HepG2 (cell line): ENCODE results near the gene SPATA31E1. TPM values are rescaled to one million over a fixed set of nuclear protein-coding genes. Genes with fewer than 3 reads are reported as not detected.
"Not testable (repeated sequence)": the region's sequence is repeated elsewhere in the genome, so short reads cannot be mapped to it uniquely, and the experiment has no call there.

ENCODE experiments used
- ATAC-seq: fragments of 200-7000 bp; cut with Tn5 transposase; 3 replicates; pipeline ENCODE4 v1.9.1; 2020; ENCODE audit warnings: mild to moderate bottlenecking, moderate library complexity
- BruUV-seq: library from RNA; stranded (reverse); fragments of 400-500 nt; replicated peaks from 2 replicates; lab custom pipeline; 2021; lab: Mats Ljungman, UMichigan
- CTCF ChIA-PET: fragments of 300-600 bp; formaldehyde crosslinking; extraction: SDS; loops from one replicate; lab custom pipeline; 2021; ENCODE audit warnings: low total read pairs, inconsistent platforms, low intra/inter-chr PET ratio; lab: Yijun Ruan, JAX
- POLR2A ChIA-PET: fragments of 350-600 bp; sonication (Branson Sonifier 250); formaldehyde crosslinking; loops from one replicate; lab custom pipeline; 2020; ENCODE audit warnings: antibody characterized with exemption, inconsistent platforms; lab: Yijun Ruan, JAX
- DNase-seq: peaks from one replicate; pipeline ENCODE4 v3.0.0-alpha.2; 2015; ENCODE audit warnings: low spot score
- FAIRE-seq: peaks from 3 replicates; lab custom pipeline; 2011; peaks lifted over from hg19 to GRCh38; lab: Jason Lieb, UNC
- H2AFZ ChIP-seq: one replicate; pipeline ENCODE4 v1.6.1; 2011; ENCODE audit warnings: low read length, inconsistent platforms
- H3K27ac ChIP-seq: fragments of 300-600 bp; 3 replicates; pipeline ENCODE4 v1.8.0; 2011; ENCODE audit warnings: mixed run types, mild to moderate bottlenecking, mixed read lengths, low read length, inconsistent platforms; ENCODE audit not compliant: insufficient read depth; ENCODE audit errors: extremely low read length
- H3K27me3 ChIP-seq, 2 experiments: fragments of 200-600 bp in 1 of 2; 2 replicates in 1 of 2; 3 replicates in 1 of 2; pipeline versions ENCODE4 v1.6.0 to v1.8.0; 2011; ENCODE audit warnings: low read length in 2 of 2, mild to moderate bottlenecking in 2 of 2, moderate library complexity in 2 of 2, inconsistent platforms in 1 of 2; ENCODE audit not compliant: insufficient read depth in 2 of 2, control insufficient read depth in 1 of 2
- H3K36me3 ChIP-seq, 2 experiments: fragments of 200-600 bp in 1 of 2; replicated peaks in 1 of 2; 2 replicates in 1 of 2; 3 replicates in 1 of 2; pipeline versions ENCODE4 v1.5.1 to v1.8.0; 2011; ENCODE audit warnings: low read length in 2 of 2, inconsistent platforms in 1 of 2; ENCODE audit not compliant: insufficient read depth in 2 of 2, control insufficient read depth in 1 of 2
- H3K4me1 ChIP-seq: 2 replicates; pipeline ENCODE4 v1.5.1; 2012; ENCODE audit warnings: low read length, inconsistent platforms; ENCODE audit not compliant: insufficient read depth
- H3K4me2 ChIP-seq: 2 replicates; pipeline ENCODE4 v1.6.0; 2011; ENCODE audit warnings: low read depth, low read length, inconsistent platforms
- H3K4me3 ChIP-seq, 3 experiments: fragments of 200-600 bp in 1 of 3; sonication (generic), shearing (Covaris generic) in 1 of 3; replicated peaks in 1 of 3; 2 replicates each; pipeline ENCODE4 v1.5.1; 2011 to 2016; ENCODE audit warnings: low read length in 3 of 3, inconsistent platforms in 2 of 3, low read depth in 2 of 3, mild to moderate bottlenecking in 2 of 3, control low read depth in 1 of 3, mixed read lengths in 1 of 3; ENCODE audit not compliant: insufficient read depth in 1 of 3
- H3K79me2 ChIP-seq: one replicate; pipeline ENCODE4 v1.6.1; 2011; ENCODE audit warnings: low read length, inconsistent platforms; ENCODE audit not compliant: insufficient read depth
- H3K9ac ChIP-seq: 2 replicates; pipeline ENCODE4 v1.6.0; 2011; ENCODE audit warnings: mild to moderate bottlenecking, low read depth, low read length, inconsistent platforms; ENCODE audit not compliant: insufficient read depth
- H3K9me3 ChIP-seq: 2 replicates; pipeline ENCODE4 v1.5.1; 2012; ENCODE audit warnings: mild to moderate bottlenecking, low read length
- H4K20me1 ChIP-seq: 2 replicates; pipeline ENCODE4 v1.6.0; 2011; ENCODE audit warnings: inconsistent platforms, mild to moderate bottlenecking, low read length, moderate library complexity; ENCODE audit not compliant: insufficient read depth
- WGBS: methylation state at CpG from one replicate; pipeline ENCODE4 v1.1.6; 2017; ENCODE audit warnings: low lambda C conversion rate; 5-methylcytosine and 5-hydroxymethylcytosine counted together
- in situ Hi-C: cut with HindIII; loops from 2 replicates; pipeline ENCODE4 v1.10.0; 2017; ENCODE audit warnings: low pct_unique_long_range_greater_than_20kb; ENCODE audit not compliant: extremely low pct_ligation_motif_present
- intact Hi-C: fragments of 100-400 bp; cut with micrococcal nuclease; formaldehyde crosslinking; loops from one replicate; pipeline ENCODE4 v1.10.0; 2022; ENCODE audit not compliant: unreplicated experiment
- polyA plus RNA-seq, 8 experiments: library from polyadenylated mRNA; depleted of rRNA in 3 of 8; stranded (reverse) in 7 of 8; unstranded in 1 of 8; fragments of >200 nt; fragmentation: Illumina TruSeq in 4 of 8; extraction: Trizol in 4 of 8; gene quantifications; 2 replicates each; pipeline versions ENCODE4 v1.2.1 to v1.2.3, GENCODE V29; 2011 to 2016; ENCODE audit warnings: low read depth in 4 of 8, missing spikeins in 1 of 8, mixed read lengths in 1 of 8; ENCODE audit not compliant: insufficient read depth in 1 of 8
- total RNA-seq, 5 experiments: library from RNA; depleted of rRNA; stranded (reverse); fragments of >200 nt; fragmentation: Illumina TruSeq; extraction: Trizol; gene quantifications; 2 replicates each; pipeline ENCODE4 v1.2.3, GENCODE V29; 2016; ENCODE audit warnings: low read depth in 1 of 5

The SPATA31E1 gene
- total and polyA plus RNA-seq, 2 of the 13 experiments (the other 11 are each of a cell fraction or from before 2014, with no cell fraction given) = not detected

- no CpG with 5 or more reads among the region's 12 CpGs for WGBS
- DNase-seq, H3K27ac ChIP-seq, H3K27me3 ChIP-seq, H3K4me2 ChIP-seq, H3K4me3 ChIP-seq, H2AFZ ChIP-seq, POLR2A ChIA-PET, BruUV-seq, CTCF ChIA-PET, H4K20me1 ChIP-seq, H3K9ac ChIP-seq, FAIRE-seq, intact Hi-C loops, ATAC-seq, H3K9me3 ChIP-seq, in situ Hi-C loops, H3K36me3 ChIP-seq, H3K79me2 ChIP-seq, H3K4me1 ChIP-seq: not testable (repeated sequence)
These were observed 55.7 kb downstream of the SPATA31E1 start for GRCh38 chr9:87938336-87938735.

Other genes with a start within 250 kb of the SPATA31E1 start
- 40.0 and 78.1 TPM in 2 replicates for gene CTSL, start 156.8 kb upstream of the SPATA31E1 start, total RNA-seq (2016; rRNA removed; fragmentation: Illumina TruSeq; extraction: Trizol)
- 83.8 and 113 TPM in 2 replicates for gene CTSL, start 156.8 kb upstream of the SPATA31E1 start, polyA plus RNA-seq (2011; rRNA removed)
- gene SPATA31C1, start 35.1 kb downstream of the SPATA31E1 start, total RNA-seq (2016; rRNA removed; fragmentation: Illumina TruSeq; extraction: Trizol) = not detected in 2 replicates
- gene SPATA31C1, start 35.1 kb downstream of the SPATA31E1 start, polyA plus RNA-seq (2011; rRNA removed) = not detected in 2 replicates
- not detected in 2 replicates for gene CDK20, start 91.7 kb downstream of the SPATA31E1 start, total RNA-seq (2016; rRNA removed; fragmentation: Illumina TruSeq; extraction: Trizol)
- gene CDK20, start 91.7 kb downstream of the SPATA31E1 start, polyA plus RNA-seq (2011; rRNA removed) = not detected in 2 replicates